HepG2 (cell line): ENCODE data around the gene TANC1. TPM values are rescaled to one million over a fixed set of nuclear protein-coding genes. Genes with fewer than 3 reads are reported as not detected.

Source experiments
- ATAC-seq: fragments of 200-7000 bp; cut with Tn5 transposase; 3 replicates; pipeline ENCODE4 v1.9.1; 2020; ENCODE audit warnings: mild to moderate bottlenecking, moderate library complexity
- BruUV-seq: library from RNA; stranded (reverse); fragments of 400-500 nt; replicated peaks from 2 replicates; lab custom pipeline; 2021; lab: Mats Ljungman, UMichigan
- CTCF ChIA-PET: fragments of 300-600 bp; formaldehyde crosslinking; extraction: SDS; loops from one replicate; lab custom pipeline; 2021; ENCODE audit warnings: low total read pairs, inconsistent platforms, low intra/inter-chr PET ratio; lab: Yijun Ruan, JAX
- POLR2A ChIA-PET: fragments of 350-600 bp; sonication (Branson Sonifier 250); formaldehyde crosslinking; loops from one replicate; lab custom pipeline; 2020; ENCODE audit warnings: antibody characterized with exemption, inconsistent platforms; lab: Yijun Ruan, JAX
- DNase-seq: peaks from one replicate; pipeline ENCODE4 v3.0.0-alpha.2; 2015; ENCODE audit warnings: low spot score
- FAIRE-seq: peaks from 3 replicates; lab custom pipeline; 2011; peaks lifted over from hg19 to GRCh38; lab: Jason Lieb, UNC
- H2AFZ ChIP-seq: one replicate; pipeline ENCODE4 v1.6.1; 2011; ENCODE audit warnings: low read length, inconsistent platforms
- H3K27ac ChIP-seq: fragments of 300-600 bp; 3 replicates; pipeline ENCODE4 v1.8.0; 2011; ENCODE audit warnings: mixed run types, mild to moderate bottlenecking, mixed read lengths, low read length, inconsistent platforms; ENCODE audit not compliant: insufficient read depth; ENCODE audit errors: extremely low read length
- H3K27me3 ChIP-seq, 2 experiments: fragments of 200-600 bp in 1 of 2; 2 replicates in 1 of 2; 3 replicates in 1 of 2; pipeline versions ENCODE4 v1.6.0 to v1.8.0; 2011; ENCODE audit warnings: low read length in 2 of 2, mild to moderate bottlenecking in 2 of 2, moderate library complexity in 2 of 2, inconsistent platforms in 1 of 2; ENCODE audit not compliant: insufficient read depth in 2 of 2, control insufficient read depth in 1 of 2
- H3K36me3 ChIP-seq, 2 experiments: fragments of 200-600 bp in 1 of 2; replicated peaks in 1 of 2; 2 replicates in 1 of 2; 3 replicates in 1 of 2; pipeline versions ENCODE4 v1.5.1 to v1.8.0; 2011; ENCODE audit warnings: low read length in 2 of 2, inconsistent platforms in 1 of 2; ENCODE audit not compliant: insufficient read depth in 2 of 2, control insufficient read depth in 1 of 2
- H3K4me1 ChIP-seq: 2 replicates; pipeline ENCODE4 v1.5.1; 2012; ENCODE audit warnings: low read length, inconsistent platforms; ENCODE audit not compliant: insufficient read depth
- H3K4me2 ChIP-seq: 2 replicates; pipeline ENCODE4 v1.6.0; 2011; ENCODE audit warnings: low read depth, low read length, inconsistent platforms
- H3K4me3 ChIP-seq, 3 experiments: fragments of 200-600 bp in 1 of 3; sonication (generic), shearing (Covaris generic) in 1 of 3; replicated peaks in 1 of 3; 2 replicates each; pipeline ENCODE4 v1.5.1; 2011 to 2016; ENCODE audit warnings: low read length in 3 of 3, inconsistent platforms in 2 of 3, low read depth in 2 of 3, mild to moderate bottlenecking in 2 of 3, control low read depth in 1 of 3, mixed read lengths in 1 of 3; ENCODE audit not compliant: insufficient read depth in 1 of 3
- H3K79me2 ChIP-seq: one replicate; pipeline ENCODE4 v1.6.1; 2011; ENCODE audit warnings: low read length, inconsistent platforms; ENCODE audit not compliant: insufficient read depth
- H3K9ac ChIP-seq: 2 replicates; pipeline ENCODE4 v1.6.0; 2011; ENCODE audit warnings: mild to moderate bottlenecking, low read depth, low read length, inconsistent platforms; ENCODE audit not compliant: insufficient read depth
- H3K9me3 ChIP-seq: 2 replicates; pipeline ENCODE4 v1.5.1; 2012; ENCODE audit warnings: mild to moderate bottlenecking, low read length
- H4K20me1 ChIP-seq: 2 replicates; pipeline ENCODE4 v1.6.0; 2011; ENCODE audit warnings: inconsistent platforms, mild to moderate bottlenecking, low read length, moderate library complexity; ENCODE audit not compliant: insufficient read depth
- BHLHE40 ChIP-seq: IDR thresholded peaks from 2 replicates; pipeline ENCODE4 v1.6.1; 2011; ENCODE audit warnings: low read length, improper control_type of control experiment
- CHCHD3 ChIP-seq: sonication (generic); formaldehyde crosslinking; IDR thresholded peaks from 2 replicates; pipeline ENCODE4 v1.8.0; 2022; ENCODE audit warnings: mild to moderate bottlenecking, missing genetic modification reagents, moderate library complexity
- FOXK1 ChIP-seq: sonication (generic); formaldehyde crosslinking; IDR thresholded peaks from 2 replicates; pipeline ENCODE4 v1.4.0; 2020; ENCODE audit warnings: low read depth, missing genetic modification reagents, borderline replicate concordance
- FOXO1 ChIP-seq: sonication (generic); formaldehyde crosslinking; IDR thresholded peaks from 2 replicates; pipeline ENCODE4 v1.4.0; 2020; ENCODE audit warnings: missing genetic modification reagents
- NBN ChIP-seq: fragments of 450-650 bp; conservative IDR thresholded peaks from 2 replicates; pipeline ENCODE4 v1.6.1; 2017
- NFKBIZ ChIP-seq: IDR thresholded peaks from 2 replicates; pipeline ENCODE4 v1.6.1; 2018; ENCODE audit warnings: missing genetic modification reagents, missing compliant biosample characterization
- NKX3-1 ChIP-seq: sonication (generic); formaldehyde crosslinking; IDR thresholded peaks from 2 replicates; pipeline ENCODE4 v1.5.0; 2020; ENCODE audit warnings: missing genetic modification reagents
- PHF20 ChIP-seq: sonication (generic); formaldehyde crosslinking; IDR thresholded peaks from 2 replicates; pipeline ENCODE4 v1.5.0; 2020; ENCODE audit warnings: mild to moderate bottlenecking, missing genetic modification reagents
- SNAPC4 ChIP-seq: sonication (generic); formaldehyde crosslinking; IDR thresholded peaks from 2 replicates; pipeline ENCODE4 v1.4.0; 2020; ENCODE audit warnings: mild to moderate bottlenecking, missing genetic modification reagents
- TMF1 ChIP-seq: sonication (generic); formaldehyde crosslinking; IDR thresholded peaks from 2 replicates; pipeline ENCODE4 v1.8.1; 2022; ENCODE audit warnings: low read depth, missing genetic modification reagents
- UBTF ChIP-seq: sonication (generic); formaldehyde crosslinking; IDR thresholded peaks from 2 replicates; pipeline ENCODE4 v1.4.0; 2020; ENCODE audit warnings: mild to moderate bottlenecking, missing genetic modification reagents
- ZBTB21 ChIP-seq: sonication (generic); formaldehyde crosslinking; IDR thresholded peaks from 2 replicates; pipeline ENCODE4 v1.4.0; 2020; ENCODE audit warnings: missing genetic modification reagents
- ZNF557 ChIP-seq: sonication (generic); formaldehyde crosslinking; IDR thresholded peaks from 2 replicates; pipeline ENCODE4 v1.4.0; 2020; ENCODE audit warnings: missing genetic modification reagents
- ZNF678 ChIP-seq: sonication (generic); formaldehyde crosslinking; IDR thresholded peaks from 2 replicates; pipeline ENCODE4 v1.4.0; 2020; ENCODE audit warnings: mild to moderate bottlenecking, missing genetic modification reagents
- ZNF709 ChIP-seq: sonication (generic); formaldehyde crosslinking; IDR thresholded peaks from 2 replicates; pipeline ENCODE4 v1.5.0; 2020; ENCODE audit warnings: mild to moderate bottlenecking, missing genetic modification reagents
- ZSCAN25 ChIP-seq: sonication (generic); formaldehyde crosslinking; IDR thresholded peaks from 2 replicates; pipeline ENCODE4 v1.8.0; 2022; ENCODE audit warnings: mild to moderate bottlenecking, missing genetic modification reagents
- WGBS: methylation state at CpG from one replicate; pipeline ENCODE4 v1.1.6; 2017; ENCODE audit warnings: low lambda C conversion rate; 5-methylcytosine and 5-hydroxymethylcytosine counted together
- in situ Hi-C: cut with HindIII; loops from 2 replicates; pipeline ENCODE4 v1.10.0; 2017; ENCODE audit warnings: low pct_unique_long_range_greater_than_20kb; ENCODE audit not compliant: extremely low pct_ligation_motif_present
- intact Hi-C: fragments of 100-400 bp; cut with micrococcal nuclease; formaldehyde crosslinking; loops from one replicate; pipeline ENCODE4 v1.10.0; 2022; ENCODE audit not compliant: unreplicated experiment
- polyA plus RNA-seq, 8 experiments: library from polyadenylated mRNA; depleted of rRNA in 3 of 8; stranded (reverse) in 7 of 8; unstranded in 1 of 8; fragments of >200 nt; fragmentation: Illumina TruSeq in 4 of 8; extraction: Trizol in 4 of 8; gene quantifications; 2 replicates each; pipeline versions ENCODE4 v1.2.1 to v1.2.3, GENCODE V29; 2011 to 2016; ENCODE audit warnings: low read depth in 4 of 8, missing spikeins in 1 of 8, mixed read lengths in 1 of 8; ENCODE audit not compliant: insufficient read depth in 1 of 8
- total RNA-seq, 5 experiments: library from RNA; depleted of rRNA; stranded (reverse); fragments of >200 nt; fragmentation: Illumina TruSeq; extraction: Trizol; gene quantifications; 2 replicates each; pipeline ENCODE4 v1.2.3, GENCODE V29; 2016; ENCODE audit warnings: low read depth in 1 of 5
- TF ChIP-seq, protein P1 (sequence below): sonication (generic); formaldehyde crosslinking; IDR thresholded peaks from 2 replicates; pipeline ENCODE4 v1.5.1; 2020; ENCODE audit warnings: missing genetic modification reagents, mild to moderate bottlenecking, borderline replicate concordance

The TANC1 gene
- total and polyA plus RNA-seq, 2 of the 13 experiments (the other 11 are each of a cell fraction or from before 2014, with no cell fraction given), result 2.3 to 5.6 TPM

- in situ Hi-C loops (no loop called here), intact Hi-C loops (no loop called here)
- WGBS, result 70% methylated on average over 4 of the region's 4 CpGs
- no peak for FAIRE-seq
- POLR2A ChIA-PET, result no interaction called here
- Histone ChIP-seq H3K79me2 (no peaks in the 10 kb centered on the region), H3K4me1 (peaks cover 8% of the 10 kb centered on the region; the same call in 1 of the 2 replicates), H3K4me2 (no peak overlapping the region), H3K36me3 (peaks cover 0 to 1% of the 10 kb centered on the region in 2 experiments; a peak in 1 of 5 replicates), H3K9me3 (peaks cover 22% of the 10 kb centered on the region), H2AFZ (no peak overlapping the region), H3K27me3 (no peaks in the 10 kb centered on the region), H4K20me1 (no peaks in the 10 kb centered on the region), H3K4me3 (no peak overlapping the region), H3K9ac (no peak overlapping the region), H3K27ac (no peak overlapping the region)
- TF ChIP-seq NKX3-1 (CRISPR knock-in tag) (no peak), ZNF709 (no peak), NFKBIZ (CRISPR knock-in tag) (no peak), NBN (no peak), PHF20 (CRISPR knock-in tag) (no peak), SNAPC4 (CRISPR knock-in tag) (no peak), ZSCAN25 (CRISPR knock-in tag) (no peak), UBTF (CRISPR knock-in tag) (no peak), ZNF678 (no peak), ZNF557 (CRISPR knock-in tag) (no peak), TMF1 (no peak), ZBTB21 (CRISPR knock-in tag) (no peak), FOXK1 (CRISPR knock-in tag) (no peak), BHLHE40 (no peak), CHCHD3 (CRISPR knock-in tag) (no peak), FOXO1 (CRISPR knock-in tag) (no peak)
- TF ChIP-seq, protein P1, sequence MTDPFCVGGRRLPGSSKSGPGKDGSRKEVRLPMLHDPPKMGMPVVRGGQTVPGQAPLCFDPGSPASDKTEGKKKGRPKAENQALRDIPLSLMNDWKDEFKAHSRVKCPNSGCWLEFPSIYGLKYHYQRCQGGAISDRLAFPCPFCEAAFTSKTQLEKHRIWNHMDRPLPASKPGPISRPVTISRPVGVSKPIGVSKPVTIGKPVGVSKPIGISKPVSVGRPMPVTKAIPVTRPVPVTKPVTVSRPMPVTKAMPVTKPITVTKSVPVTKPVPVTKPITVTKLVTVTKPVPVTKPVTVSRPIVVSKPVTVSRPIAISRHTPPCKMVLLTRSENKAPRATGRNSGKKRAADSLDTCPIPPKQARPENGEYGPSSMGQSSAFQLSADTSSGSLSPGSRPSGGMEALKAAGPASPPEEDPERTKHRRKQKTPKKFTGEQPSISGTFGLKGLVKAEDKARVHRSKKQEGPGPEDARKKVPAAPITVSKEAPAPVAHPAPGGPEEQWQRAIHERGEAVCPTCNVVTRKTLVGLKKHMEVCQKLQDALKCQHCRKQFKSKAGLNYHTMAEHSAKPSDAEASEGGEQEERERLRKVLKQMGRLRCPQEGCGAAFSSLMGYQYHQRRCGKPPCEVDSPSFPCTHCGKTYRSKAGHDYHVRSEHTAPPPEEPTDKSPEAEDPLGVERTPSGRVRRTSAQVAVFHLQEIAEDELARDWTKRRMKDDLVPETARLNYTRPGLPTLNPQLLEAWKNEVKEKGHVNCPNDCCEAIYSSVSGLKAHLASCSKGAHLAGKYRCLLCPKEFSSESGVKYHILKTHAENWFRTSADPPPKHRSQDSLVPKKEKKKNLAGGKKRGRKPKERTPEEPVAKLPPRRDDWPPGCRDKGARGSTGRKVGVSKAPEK (CRISPR knock-in tag), result no peak
- BruUV-seq, result no TSS peak
- ATAC-seq, result no peak
- CTCF ChIA-PET, result no interaction called here
- no peak for DNase-seq
Measured at GRCh38 chr2:159012142-159012541, 43.7 kb downstream of the TANC1 start.
